Measurements from ENCODE around the gene KCNS1.

The KCNS1 gene

DNA sequence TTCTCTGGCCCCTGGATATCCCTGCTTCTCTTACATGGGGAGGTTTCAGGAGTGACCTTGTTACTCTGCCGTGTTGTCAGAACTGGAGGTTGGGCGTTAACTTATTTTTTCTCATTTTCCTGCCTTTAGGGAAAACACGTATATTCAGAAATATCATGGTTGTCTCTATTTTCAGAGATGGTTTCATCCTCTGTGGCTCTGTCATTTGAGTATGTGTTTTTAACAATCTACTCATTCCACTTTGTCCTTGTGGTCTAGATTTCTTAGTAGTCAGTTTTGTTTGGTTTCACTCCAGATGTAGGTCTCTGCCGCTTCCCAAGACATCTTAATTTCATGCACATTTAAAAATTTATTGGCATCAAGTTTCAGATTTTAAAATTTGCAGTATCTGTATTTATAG lies 45.9 kb downstream of the KCNS1 start:
- Histone ChIP-seq H3K4me3 (ENCODE audit: low read depth, low read length) (no peak overlapping the region), H3K27me3 (ENCODE audit: insufficient read depth, low read depth, severe bottlenecking) (no peaks in the 10 kb centered on the region), H3K27ac (no peak overlapping the region), H3K36me3 (peaks cover 6% of the 10 kb centered on the region), H3K9me3 (ENCODE audit: severe bottlenecking) (no peaks in the 10 kb centered on the region)
- DNase-seq = no peak
- TF ChIP-seq, protein P1, sequence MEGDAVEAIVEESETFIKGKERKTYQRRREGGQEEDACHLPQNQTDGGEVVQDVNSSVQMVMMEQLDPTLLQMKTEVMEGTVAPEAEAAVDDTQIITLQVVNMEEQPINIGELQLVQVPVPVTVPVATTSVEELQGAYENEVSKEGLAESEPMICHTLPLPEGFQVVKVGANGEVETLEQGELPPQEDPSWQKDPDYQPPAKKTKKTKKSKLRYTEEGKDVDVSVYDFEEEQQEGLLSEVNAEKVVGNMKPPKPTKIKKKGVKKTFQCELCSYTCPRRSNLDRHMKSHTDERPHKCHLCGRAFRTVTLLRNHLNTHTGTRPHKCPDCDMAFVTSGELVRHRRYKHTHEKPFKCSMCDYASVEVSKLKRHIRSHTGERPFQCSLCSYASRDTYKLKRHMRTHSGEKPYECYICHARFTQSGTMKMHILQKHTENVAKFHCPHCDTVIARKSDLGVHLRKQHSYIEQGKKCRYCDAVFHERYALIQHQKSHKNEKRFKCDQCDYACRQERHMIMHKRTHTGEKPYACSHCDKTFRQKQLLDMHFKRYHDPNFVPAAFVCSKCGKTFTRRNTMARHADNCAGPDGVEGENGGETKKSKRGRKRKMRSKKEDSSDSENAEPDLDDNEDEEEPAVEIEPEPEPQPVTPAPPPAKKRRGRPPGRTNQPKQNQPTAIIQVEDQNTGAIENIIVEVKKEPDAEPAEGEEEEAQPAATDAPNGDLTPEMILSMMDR (IDR thresholded peaks at IDR 0.05; ENCODE audit: low read depth, low read length) = no peak

DNA sequence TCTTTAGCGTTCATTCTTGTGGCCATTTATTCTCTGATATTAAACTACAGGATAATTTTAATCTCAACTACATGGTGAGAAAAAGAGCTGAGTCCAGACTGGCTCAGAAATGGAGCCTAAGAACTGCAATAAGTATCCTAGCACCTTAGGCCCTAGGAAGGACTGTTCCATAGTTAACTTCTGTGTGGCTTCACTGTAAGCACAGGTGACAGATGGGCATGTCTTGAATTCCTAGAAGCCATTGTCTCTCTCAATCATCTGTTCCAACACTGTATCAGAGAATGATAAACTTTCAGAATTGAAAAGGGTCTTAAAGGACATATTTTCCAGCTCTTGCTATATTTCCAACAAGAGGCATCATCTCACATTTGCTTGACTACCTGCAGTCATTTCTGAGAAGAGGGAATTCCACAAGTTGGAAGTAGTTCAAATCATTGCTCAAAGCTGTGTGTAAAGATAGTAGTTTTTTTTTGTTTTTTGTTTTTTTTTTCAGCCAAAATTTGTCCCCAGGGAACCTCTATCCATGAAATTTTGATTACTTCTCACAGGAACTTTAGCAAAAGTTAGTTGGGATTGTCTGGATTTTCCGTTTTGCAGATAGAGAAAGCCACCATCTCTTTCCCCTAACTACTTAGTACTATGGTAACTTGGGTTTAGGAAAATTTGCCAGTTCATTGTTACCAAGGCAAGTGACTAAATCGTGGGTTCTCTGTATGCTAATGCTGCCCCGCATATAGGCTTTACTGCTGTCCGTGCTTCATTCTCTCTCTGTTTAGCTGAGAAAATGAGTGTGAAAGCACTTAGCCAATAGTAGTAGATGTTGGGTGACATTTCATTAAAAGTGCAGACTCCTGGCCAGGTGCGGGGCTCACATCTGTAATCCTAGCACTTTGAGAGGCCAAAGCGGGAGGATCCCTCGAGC lies 47.2 kb downstream of the KCNS1 start:
- no peaks in the 10 kb centered on the region for H3K9me3 ChIP-seq (ENCODE audit: severe bottlenecking)
- no peaks in the 10 kb centered on the region for H3K27me3 ChIP-seq (ENCODE audit: insufficient read depth, low read depth, severe bottlenecking)
- no peak for DNase-seq
- TF ChIP-seq, protein P1 (IDR thresholded peaks at IDR 0.05; ENCODE audit: low read depth, low read length) = no peak
- peaks cover 6% of the 10 kb centered on the region for H3K36me3 ChIP-seq
- H3K27ac ChIP-seq = no peak overlapping the region
- H3K4me3 ChIP-seq (ENCODE audit: low read depth, low read length) = no peak overlapping the region

DNA sequence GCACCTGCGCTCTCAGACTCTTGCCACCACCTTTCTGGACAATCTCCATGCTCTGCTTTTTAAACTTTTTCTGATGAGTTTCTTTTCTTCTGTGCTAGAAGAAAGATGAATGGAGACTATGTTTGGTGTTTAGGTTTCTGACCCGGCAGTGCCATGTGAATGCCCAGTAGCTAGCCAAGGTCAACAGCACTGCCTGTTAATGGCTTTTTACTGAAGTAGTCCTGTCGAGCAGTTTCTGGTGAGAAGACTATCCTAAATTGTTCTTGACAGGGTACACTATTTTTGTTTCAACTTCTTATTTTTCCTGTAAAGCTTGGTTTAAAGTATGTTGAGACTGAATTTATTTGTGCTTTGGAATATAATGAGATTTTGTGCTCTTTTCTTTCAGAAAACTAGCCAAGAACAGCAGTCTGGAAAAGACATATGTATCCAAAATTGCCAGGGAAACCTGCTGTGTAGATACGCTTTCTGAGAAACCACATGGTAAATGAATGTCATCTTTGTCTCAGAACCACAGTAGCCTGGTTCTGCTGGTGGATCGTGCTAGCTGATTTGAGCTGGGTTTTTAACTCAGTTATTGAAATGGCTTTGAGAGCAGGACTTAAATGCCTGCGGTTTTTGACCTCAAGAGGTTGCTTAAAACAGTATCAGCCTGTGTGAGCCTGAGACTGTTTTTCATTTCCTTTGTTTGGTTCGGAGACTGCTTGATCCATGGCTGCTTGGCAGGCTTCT lies 48.1 kb downstream of the KCNS1 start:
- TF ChIP-seq, protein P1 (IDR thresholded peaks at IDR 0.05; ENCODE audit: low read depth, low read length) = no peak
- H3K27ac ChIP-seq = no peak overlapping the region
- DNase-seq = no peak

DNA sequence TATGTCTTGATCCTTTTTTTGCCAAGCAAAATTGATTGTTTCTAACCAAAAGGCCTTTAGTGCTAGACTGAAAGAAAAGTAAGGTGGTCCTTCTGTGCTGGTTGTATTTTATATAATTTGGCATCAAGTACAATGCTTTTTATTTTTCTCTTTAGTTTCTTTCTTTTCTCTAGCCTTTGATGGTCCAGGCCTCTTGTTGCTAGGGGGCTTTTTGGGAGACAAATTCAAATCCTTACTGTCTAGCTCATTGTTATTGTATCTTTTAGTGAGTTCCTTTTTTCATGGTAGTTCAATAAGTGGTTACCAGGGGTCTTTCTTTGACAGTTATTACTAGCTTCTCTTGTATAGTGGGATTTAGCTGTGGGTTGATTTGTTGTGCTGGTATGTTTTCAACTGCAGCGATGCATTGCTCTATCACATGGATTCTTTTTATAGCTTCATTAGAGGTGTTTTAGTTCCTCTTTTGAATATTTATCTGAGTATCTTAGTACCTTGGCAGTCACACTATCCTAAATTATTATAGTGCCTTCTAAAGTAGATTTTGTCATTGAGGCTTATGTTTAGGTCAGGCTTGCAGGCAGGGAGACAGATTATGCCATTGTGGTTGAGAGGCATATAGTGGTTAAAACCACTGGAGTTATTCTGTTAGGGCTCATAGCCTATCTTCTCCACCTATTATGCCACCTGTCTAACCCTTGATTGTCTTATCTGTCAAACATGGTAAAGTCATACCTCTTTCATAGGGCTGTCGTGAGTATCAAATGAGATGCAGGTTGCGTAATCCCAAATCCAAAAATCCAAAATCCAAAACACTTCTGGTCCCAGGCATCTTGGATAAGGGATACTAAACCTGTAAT lies 49.5 kb downstream of the KCNS1 start:
- TF ChIP-seq, protein P1 (IDR thresholded peaks at IDR 0.05; ENCODE audit: low read depth, low read length) = no peak
- no peak for DNase-seq
- H3K27me3 ChIP-seq (ENCODE audit: insufficient read depth, low read depth, severe bottlenecking) = no peaks in the 10 kb centered on the region
- H3K36me3 ChIP-seq = peaks cover 6% of the 10 kb centered on the region
- no peaks in the 10 kb centered on the region for H3K9me3 ChIP-seq (ENCODE audit: severe bottlenecking)
- H3K4me3 ChIP-seq (ENCODE audit: low read depth, low read length) = no peak overlapping the region
- no peak overlapping the region for H3K27ac ChIP-seq

More for the DNA sequence above, 48.1 kb downstream of the KCNS1 start:
- Histone ChIP-seq H3K9me3 (ENCODE audit: severe bottlenecking) (no peaks in the 10 kb centered on the region), H3K27me3 (ENCODE audit: insufficient read depth, low read depth, severe bottlenecking) (no peaks in the 10 kb centered on the region), H3K4me3 (ENCODE audit: low read depth, low read length) (no peak overlapping the region), H3K36me3 (peaks cover 6% of the 10 kb centered on the region)

DNA sequence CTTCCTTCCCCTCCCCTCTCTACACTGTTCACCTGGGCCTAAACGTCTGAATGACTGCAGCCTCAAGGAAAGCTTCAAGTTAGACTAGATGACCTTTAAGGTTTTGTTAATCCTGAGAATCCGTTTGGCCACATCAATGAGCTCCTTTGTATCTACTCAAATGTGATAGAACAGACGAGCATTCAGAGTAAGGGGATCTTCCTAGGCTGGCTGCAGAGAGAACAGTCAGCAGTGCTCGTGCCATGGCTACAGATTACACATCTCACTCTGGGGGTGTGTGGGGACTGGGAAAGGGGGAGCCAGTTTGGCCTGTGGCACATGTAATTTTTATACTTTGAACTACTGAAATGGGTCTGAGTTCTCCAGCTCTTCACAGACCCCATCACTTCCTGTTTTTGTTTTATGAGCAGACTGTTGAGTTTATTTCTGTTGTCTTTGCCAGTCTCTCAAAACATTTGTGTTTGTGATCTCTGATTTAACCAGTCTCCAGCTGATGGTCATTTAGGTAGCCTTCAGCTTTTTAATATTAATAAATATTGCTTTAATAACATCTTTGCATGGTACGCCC lies 50.9 kb downstream of the KCNS1 start:
- TF ChIP-seq, protein P1 (IDR thresholded peaks at IDR 0.05; ENCODE audit: low read depth, low read length) = no peak
- Histone ChIP-seq H3K27me3 (ENCODE audit: insufficient read depth, low read depth, severe bottlenecking) (no peaks in the 10 kb centered on the region), H3K36me3 (peaks cover 6% of the 10 kb centered on the region; the same call in 1 of the 2 replicates), H3K27ac (no peak overlapping the region), H3K9me3 (ENCODE audit: severe bottlenecking) (no peaks in the 10 kb centered on the region), H3K4me3 (ENCODE audit: low read depth, low read length) (no peak overlapping the region)
- no peak for DNase-seq

Measured in WERI-Rb-1 (cell line).